K562 (cell line): ENCODE data around the gene CEBPB. TPM values are rescaled to one million over a fixed set of nuclear protein-coding genes. Genes with fewer than 3 reads are reported as not detected.
A peak's percentile ranks its signal among the peaks of the same experiment; 100 is the strongest.

Experiments
- E2F4 ChIP-seq: sonication (generic); formaldehyde crosslinking; IDR thresholded peaks from 2 replicates; pipeline ENCODE4 v1.8.0; 2022; ENCODE audit warnings: mild to moderate bottlenecking, low read depth, missing genetic modification reagents
- EP400 ChIP-seq: fragments of 450-650 bp; IDR thresholded peaks from 2 replicates; pipeline ENCODE4 v1.6.1; 2017; ENCODE audit warnings: antibody characterized with exemption, mild to moderate bottlenecking, moderate library complexity
- GABPB1 ChIP-seq: sonication (generic); formaldehyde crosslinking; IDR thresholded peaks from 2 replicates; pipeline ENCODE4 v1.8.0; 2022; ENCODE audit warnings: mild to moderate bottlenecking, missing genetic modification reagents
- HMGN3 ChIP-seq: IDR thresholded peaks from 2 replicates; pipeline ENCODE4 v1.6.1; 2011; ENCODE audit warnings: borderline replicate concordance, low read depth, mild to moderate bottlenecking, mixed read lengths, low read length; ENCODE audit not compliant: insufficient read length; ENCODE audit errors: extremely low read depth
- KDM1A ChIP-seq, 2 experiments: fragments of 450-650 bp; IDR thresholded peaks; 2 replicates each; pipeline ENCODE4 v1.6.1; 2016; ENCODE audit warnings: mild to moderate bottlenecking in 2 of 2
- KDM5B ChIP-seq: fragments of 200-600 bp; sonication (generic); IDR thresholded peaks from 2 replicates; pipeline ENCODE4 v1.6.1; 2012; ENCODE audit warnings: low read depth, mild to moderate bottlenecking, moderate library complexity, low read length, control low read depth, inconsistent platforms; ENCODE audit not compliant: insufficient replicate concordance
- MTF1 ChIP-seq: fragments of 250-450 bp; sonication (Bioruptor Pico); IDR thresholded peaks from 2 replicates; pipeline ENCODE4 v1.9.0; 2021; ENCODE audit warnings: moderate library complexity, mild to moderate bottlenecking, inconsistent platforms, borderline replicate concordance
- NR1H2 ChIP-seq: sonication (generic); formaldehyde crosslinking; IDR thresholded peaks from 2 replicates; pipeline ENCODE4 v1.4.0; 2020; ENCODE audit warnings: mild to moderate bottlenecking, missing genetic modification reagents
- RFX1 ChIP-seq: fragments of 450-650 bp; IDR thresholded peaks from 2 replicates; pipeline ENCODE4 v1.6.1; 2016; ENCODE audit warnings: mild to moderate bottlenecking, moderate library complexity
- SIRT6 ChIP-seq: IDR thresholded peaks from one replicate; pipeline ENCODE4 v1.6.1; 2012; ENCODE audit warnings: low read depth, mild to moderate bottlenecking, control low read depth, inconsistent platforms, low read length, moderate library complexity
- SNIP1 ChIP-seq: fragments of 450-650 bp; IDR thresholded peaks from 2 replicates; pipeline ENCODE4 v1.7.1; 2017; ENCODE audit warnings: low read depth, mild to moderate bottlenecking
- XRCC3 ChIP-seq: fragments of 450-650 bp; IDR thresholded peaks from 2 replicates; pipeline ENCODE4 v1.6.1; 2017; ENCODE audit warnings: mild to moderate bottlenecking, moderate library complexity
- ZBED1 ChIP-seq: IDR thresholded peaks from 2 replicates; pipeline ENCODE4 v1.6.1; 2014
- ZNF263 ChIP-seq: sonication (generic); formaldehyde crosslinking; IDR thresholded peaks from 2 replicates; pipeline ENCODE4 v1.8.0; 2022; ENCODE audit warnings: mild to moderate bottlenecking, missing genetic modification reagents, borderline replicate concordance
- ZNF311 ChIP-seq: fragments of 250-450 bp; sonication (Bioruptor Pico); IDR thresholded peaks from 2 replicates; pipeline ENCODE4 v1.4.0; 2020; ENCODE audit warnings: mild to moderate bottlenecking, moderate library complexity
- ZNF347 ChIP-seq: fragments of 450-650 bp; formaldehyde crosslinking; IDR thresholded peaks from 2 replicates; pipeline ENCODE4 v1.4.0; 2020; ENCODE audit warnings: low read depth, mild to moderate bottlenecking, moderate library complexity
- ZNF431 ChIP-seq: sonication (generic); formaldehyde crosslinking; IDR thresholded peaks from 2 replicates; pipeline ENCODE4 v1.8.0; 2022; ENCODE audit warnings: mild to moderate bottlenecking, missing genetic modification reagents
- ZNF584 ChIP-seq: fragments of 200-800 bp; sonication (Bioruptor generic); IDR thresholded peaks from 2 replicates; pipeline ENCODE4 v1.6.1; 2016; ENCODE audit warnings: low read depth, mild to moderate bottlenecking, missing genetic modification characterization, missing compliant biosample characterization
- polyA plus RNA-seq, 8 experiments: library from polyadenylated mRNA; depleted of rRNA in 4 of 8; stranded (reverse) in 5 of 8; unstranded in 3 of 8; fragments of >200 nt; fragmentation: Nextera tagmentation in 2 of 8; fragmentation: Illumina TruSeq in 1 of 8; extraction: Ambion mirVana in 2 of 8; extraction: Trizol in 1 of 8; gene quantifications; 2 replicates each; pipeline versions ENCODE4 v1.2.1 to v1.2.3, GENCODE V29; 2011 to 2014; ENCODE audit warnings: inconsistent platforms in 1 of 8, missing spikeins in 1 of 8
- total RNA-seq, 7 experiments: library from RNA; depleted of rRNA in 6 of 7; stranded (reverse); fragments of >200 nt in 6 of 7; fragmentation: Illumina TruSeq in 2 of 7; extraction: Trizol in 2 of 7; gene quantifications; 2 replicates each; pipeline versions ENCODE4 v1.2.1 to v1.2.3, GENCODE V29; 2011 to 2021; ENCODE audit warnings: low replicate concordance in 1 of 7
- TF ChIP-seq, protein P1 (sequence below), 3 experiments: fragments of 200-800 bp in 1 of 3; fragments of 250-450 bp in 1 of 3; fragments of 450-650 bp in 1 of 3; sonication (Bioruptor Pico) in 1 of 3; sonication (Bioruptor generic) in 1 of 3; formaldehyde crosslinking in 1 of 3; IDR thresholded peaks; 2 replicates each; pipeline versions ENCODE4 v1.6.1 to v1.8.0; 2016 to 2022; ENCODE audit warnings: mild to moderate bottlenecking in 2 of 3, missing genetic modification characterization in 2 of 3, missing compliant biosample characterization in 1 of 3, moderate library complexity in 1 of 3
- TF ChIP-seq, protein P2 (sequence below): conservative IDR thresholded peaks from 2 replicates; pipeline ENCODE4 v1.6.1; 2011; ENCODE audit warnings: low read depth, mild to moderate bottlenecking, low read length; ENCODE audit not compliant: control insufficient read depth
- TF ChIP-seq, protein P3 (sequence below): fragments of 250-450 bp; sonication (Bioruptor Pico); IDR thresholded peaks from 2 replicates; pipeline ENCODE4 v1.5.0; 2021

Gene CEBPB
- total and polyA plus RNA-seq, 9 of the 15 experiments (the other 6 are each of a cell fraction or from before 2014, with no cell fraction given): 1.2 to 72.6 (median 7.8) TPM

GRCh38 chr20:50146732-50147662, 43.6 kb upstream of the CEBPB start (continued):
- TF ChIP-seq, protein P1, sequence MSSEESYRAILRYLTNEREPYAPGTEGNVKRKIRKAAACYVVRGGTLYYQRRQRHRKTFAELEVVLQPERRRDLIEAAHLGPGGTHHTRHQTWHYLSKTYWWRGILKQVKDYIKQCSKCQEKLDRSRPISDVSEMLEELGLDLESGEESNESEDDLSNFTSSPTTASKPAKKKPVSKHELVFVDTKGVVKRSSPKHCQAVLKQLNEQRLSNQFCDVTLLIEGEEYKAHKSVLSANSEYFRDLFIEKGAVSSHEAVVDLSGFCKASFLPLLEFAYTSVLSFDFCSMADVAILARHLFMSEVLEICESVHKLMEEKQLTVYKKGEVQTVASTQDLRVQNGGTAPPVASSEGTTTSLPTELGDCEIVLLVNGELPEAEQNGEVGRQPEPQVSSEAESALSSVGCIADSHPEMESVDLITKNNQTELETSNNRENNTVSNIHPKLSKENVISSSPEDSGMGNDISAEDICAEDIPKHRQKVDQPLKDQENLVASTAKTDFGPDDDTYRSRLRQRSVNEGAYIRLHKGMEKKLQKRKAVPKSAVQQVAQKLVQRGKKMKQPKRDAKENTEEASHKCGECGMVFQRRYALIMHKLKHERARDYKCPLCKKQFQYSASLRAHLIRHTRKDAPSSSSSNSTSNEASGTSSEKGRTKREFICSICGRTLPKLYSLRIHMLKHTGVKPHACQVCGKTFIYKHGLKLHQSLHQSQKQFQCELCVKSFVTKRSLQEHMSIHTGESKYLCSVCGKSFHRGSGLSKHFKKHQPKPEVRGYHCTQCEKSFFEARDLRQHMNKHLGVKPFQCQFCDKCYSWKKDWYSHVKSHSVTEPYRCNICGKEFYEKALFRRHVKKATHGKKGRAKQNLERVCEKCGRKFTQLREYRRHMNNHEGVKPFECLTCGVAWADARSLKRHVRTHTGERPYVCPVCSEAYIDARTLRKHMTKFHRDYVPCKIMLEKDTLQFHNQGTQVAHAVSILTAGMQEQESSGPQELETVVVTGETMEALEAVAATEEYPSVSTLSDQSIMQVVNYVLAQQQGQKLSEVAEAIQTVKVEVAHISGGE (CRISPR knock-in tag; IDR thresholded peaks at IDR 0.05): peak in 1 of 3 experiments; percentile 61; a peak in 1 of 6 replicates
- TF ChIP-seq ZNF584 (CRISPR knock-in tag): peak; percentile 93
- no peak for TF ChIP-seq ZBED1
- TF ChIP-seq KDM1A (IDR thresholded peaks at IDR 0.05): no peak
- TF ChIP-seq ZNF263: no peak
- peak; percentile 71 for TF ChIP-seq GABPB1
- TF ChIP-seq XRCC3: no peak
- peak; percentile 37; the same call in 1 of the 2 replicates for TF ChIP-seq RFX1
- no peak for TF ChIP-seq SIRT6
- TF ChIP-seq ZNF347 (CRISPR knock-in tag): no peak
- no peak for TF ChIP-seq MTF1 (CRISPR knock-in tag)
- TF ChIP-seq NR1H2 (CRISPR knock-in tag): no peak
- no peak for TF ChIP-seq E2F4 (CRISPR knock-in tag)
- TF ChIP-seq ZNF431 (CRISPR knock-in tag): 0 out of 2 replicates have a peak, but pooled peaks have one; percentile 16
- TF ChIP-seq HMGN3: no peak
- no peak for TF ChIP-seq SNIP1
- TF ChIP-seq KDM5B: peak; percentile 66
- peak; percentile 51; the same call in 1 of the 2 replicates for TF ChIP-seq EP400
- TF ChIP-seq, protein P2, sequence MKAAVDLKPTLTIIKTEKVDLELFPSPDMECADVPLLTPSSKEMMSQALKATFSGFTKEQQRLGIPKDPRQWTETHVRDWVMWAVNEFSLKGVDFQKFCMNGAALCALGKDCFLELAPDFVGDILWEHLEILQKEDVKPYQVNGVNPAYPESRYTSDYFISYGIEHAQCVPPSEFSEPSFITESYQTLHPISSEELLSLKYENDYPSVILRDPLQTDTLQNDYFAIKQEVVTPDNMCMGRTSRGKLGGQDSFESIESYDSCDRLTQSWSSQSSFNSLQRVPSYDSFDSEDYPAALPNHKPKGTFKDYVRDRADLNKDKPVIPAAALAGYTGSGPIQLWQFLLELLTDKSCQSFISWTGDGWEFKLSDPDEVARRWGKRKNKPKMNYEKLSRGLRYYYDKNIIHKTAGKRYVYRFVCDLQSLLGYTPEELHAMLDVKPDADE: peak; percentile 36; the same call in 1 of the 2 replicates
- TF ChIP-seq, protein P3, sequence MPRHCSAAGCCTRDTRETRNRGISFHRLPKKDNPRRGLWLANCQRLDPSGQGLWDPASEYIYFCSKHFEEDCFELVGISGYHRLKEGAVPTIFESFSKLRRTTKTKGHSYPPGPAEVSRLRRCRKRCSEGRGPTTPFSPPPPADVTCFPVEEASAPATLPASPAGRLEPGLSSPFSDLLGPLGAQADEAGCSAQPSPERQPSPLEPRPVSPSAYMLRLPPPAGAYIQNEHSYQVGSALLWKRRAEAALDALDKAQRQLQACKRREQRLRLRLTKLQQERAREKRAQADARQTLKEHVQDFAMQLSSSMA (CRISPR knock-in tag): no peak
- TF ChIP-seq ZNF311: peak; percentile 44; the same call in 1 of the 2 replicates
